HG03342 (cell line): ENCODE measurements around the gene HYAL1.
"Not testable (repeated sequence)": the region's sequence is repeated elsewhere in the genome, so short reads cannot be mapped to it uniquely, and the experiment has no call there.

ENCODE experiments used
- ATAC-seq: cut with Tn5 transposase; IDR thresholded peaks from one replicate; pipeline ENCODE4 v1.9.1; 2021; ENCODE audit warnings: mild to moderate bottlenecking, moderate library complexity; ENCODE audit not compliant: unreplicated experiment

Gene HYAL1

GRCh38 chr3:50263478-50264382 lies 39.6 kb downstream of the HYAL1 start:
- ATAC-seq, result no peak

GRCh38 chr3:50262778-50263177 lies 40.6 kb downstream of the HYAL1 start:
- ATAC-seq, result no peak

GRCh38 chr3:50262200-50262599 lies 41.2 kb downstream of the HYAL1 start:
- not testable (repeated sequence) for ATAC-seq

GRCh38 chr3:50261505-50261904 lies 41.9 kb downstream of the HYAL1 start:
- ATAC-seq, result no peak

- ATAC-seq, result no peak
Measured at GRCh38 chr3:50260942-50261441, 42.4 kb downstream of the HYAL1 start.

GRCh38 chr3:50260027-50260941 lies 43.1 kb downstream of the HYAL1 start:
- ATAC-seq, result peak; percentile 86

- ATAC-seq, result peak; percentile 15
Measured at GRCh38 chr3:50259432-50260026, 43.8 kb downstream of the HYAL1 start.

GRCh38 chr3:50258979-50259378 lies 44.4 kb downstream of the HYAL1 start:
- ATAC-seq, result no peak

- no peak for ATAC-seq
Measured at GRCh38 chr3:50258029-50258680, 45.2 kb downstream of the HYAL1 start.

GRCh38 chr3:50256978-50257890 lies 46.1 kb downstream of the HYAL1 start:
- ATAC-seq, result no peak

- ATAC-seq, result no peak
Measured at GRCh38 chr3:50255251-50255615, 48.1 kb downstream of the HYAL1 start.

GRCh38 chr3:50254577-50255250 lies 48.7 kb downstream of the HYAL1 start:
- no peak for ATAC-seq

- ATAC-seq, result no peak
Measured at GRCh38 chr3:50251220-50251619, 52.2 kb downstream of the HYAL1 start.

- ATAC-seq, result no peak
Measured at GRCh38 chr3:50250514-50250913, 52.9 kb downstream of the HYAL1 start.
